Uterus (tissue), 2 donors: ENCODE results near the gene NPHS2.

ENCODE experiments used
- CTCF ChIP-seq, 4 experiments: fragments of 200-600 bp in 2 of 4; fragments of 450-650 bp in 2 of 4; sonication (generic) in 2 of 4; IDR thresholded peaks; one replicate each; pipeline ENCODE4 v1.5.1; 2016 to 2019; ENCODE audit warnings: antibody characterized with exemption in 4 of 4, mild to moderate bottlenecking in 2 of 4, moderate library complexity in 1 of 4
- POLR2A ChIP-seq, 2 donors: fragments of 450-650 bp; IDR thresholded peaks; one replicate each; pipeline ENCODE4 v1.6.1; 2016; ENCODE audit warnings: antibody characterized with exemption in 2 of 2, mild to moderate bottlenecking in 1 of 2, moderate library complexity in 1 of 2

GRCh38 chr1:179587336-179587735 is 11.6 kb upstream of the NPHS2 start:
- TF ChIP-seq POLR2A (IDR thresholded peaks at IDR 0.05): no peak
- no peak for TF ChIP-seq CTCF (IDR thresholded peaks at IDR 0.05)
